GM18909 (cell line): ENCODE data around the gene DDX20.

Experiments used
- ATAC-seq: cut with Tn5 transposase; IDR thresholded peaks from one replicate; pipeline ENCODE4 v1.9.1; 2021; ENCODE audit warnings: mild to moderate bottlenecking; ENCODE audit not compliant: unreplicated experiment, poor library complexity

DDX20 gene

GRCh38 chr1:111746614-111746999, 9.1 kb upstream of the DDX20 start:
- ATAC-seq: no peak

- no peak for ATAC-seq
Observed at GRCh38 chr1:111747282-111747734, 8.4 kb upstream of the DDX20 start.

DNA sequence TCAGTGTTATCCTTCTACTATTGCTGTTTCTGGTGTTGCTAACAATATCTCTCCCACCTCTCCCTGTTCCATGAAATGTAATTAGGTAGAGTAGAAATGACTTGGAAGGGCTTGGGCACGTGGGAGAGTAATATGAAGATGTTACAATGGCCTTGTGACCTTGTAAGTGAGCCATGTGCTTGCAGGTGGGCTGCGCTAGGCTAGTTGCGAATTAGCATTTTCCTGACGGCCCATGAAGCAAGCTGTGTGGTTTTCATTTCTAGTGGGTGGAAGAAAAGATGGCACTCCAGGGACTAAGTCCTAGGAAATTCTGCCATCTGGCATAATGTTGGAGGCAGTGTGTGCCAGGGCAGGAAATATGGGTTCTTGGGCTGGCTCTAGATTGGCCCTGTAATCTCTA, 7.8 kb upstream of the DDX20 start:
- ATAC-seq: no peak

DNA sequence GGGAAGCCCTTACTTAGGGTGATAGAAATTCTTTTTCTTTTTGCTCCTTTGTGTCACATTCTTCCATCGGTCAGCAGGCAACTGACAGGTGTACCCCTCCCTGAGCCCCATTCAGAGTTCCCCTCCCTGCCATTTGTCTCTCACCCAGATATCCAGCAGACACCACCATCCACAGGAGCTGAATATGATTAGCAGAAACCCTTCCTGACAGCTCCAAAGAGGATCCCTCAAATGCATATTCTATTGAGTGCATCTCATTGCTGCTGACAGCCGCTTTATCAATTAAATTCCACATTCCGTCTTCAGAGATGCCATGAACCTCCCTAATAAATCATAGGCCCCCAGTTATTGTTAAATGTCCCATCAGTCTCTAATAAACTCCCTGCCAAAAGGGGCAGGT, 6.1 kb upstream of the DDX20 start:
- no peak for ATAC-seq

GRCh38 chr1:111750856-111751255, 4.8 kb upstream of the DDX20 start:
- ATAC-seq: no peak

DNA sequence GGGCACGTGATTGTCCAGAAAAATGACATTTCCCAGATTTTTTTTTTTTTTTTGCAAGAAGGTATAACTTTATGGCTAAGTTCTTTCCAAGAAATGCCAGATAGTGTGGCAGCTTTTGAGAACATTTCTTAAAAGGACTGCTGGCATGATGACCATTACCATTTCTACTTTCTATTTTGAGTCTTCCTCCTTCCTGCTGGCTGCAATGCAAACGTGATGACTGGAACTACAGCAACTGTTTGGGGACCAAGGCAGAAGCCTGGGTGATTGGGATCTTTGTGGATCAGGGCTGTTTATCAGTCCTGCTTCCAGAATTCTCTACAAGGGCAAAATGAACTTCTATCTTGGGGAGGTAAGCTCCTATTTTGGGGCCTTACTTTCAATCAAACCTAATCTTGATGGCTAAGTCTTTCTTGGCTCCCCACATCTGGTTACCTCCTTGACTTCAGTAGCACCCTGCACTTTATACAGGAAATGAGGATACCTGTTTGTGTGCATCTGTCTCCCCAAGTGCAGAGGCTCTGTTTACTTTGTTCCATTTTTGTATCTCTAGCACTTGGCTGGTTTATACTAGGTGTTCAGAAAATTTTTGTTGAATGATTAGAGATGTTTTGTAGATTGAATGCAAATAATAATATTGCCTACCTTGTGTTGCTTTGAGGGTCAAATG, 3.7 kb upstream of the DDX20 start:
- ATAC-seq: no peak

GRCh38 chr1:111754984-111755330, 744 bp upstream of the DDX20 start:
- peak; percentile 14 for ATAC-seq

DNA sequence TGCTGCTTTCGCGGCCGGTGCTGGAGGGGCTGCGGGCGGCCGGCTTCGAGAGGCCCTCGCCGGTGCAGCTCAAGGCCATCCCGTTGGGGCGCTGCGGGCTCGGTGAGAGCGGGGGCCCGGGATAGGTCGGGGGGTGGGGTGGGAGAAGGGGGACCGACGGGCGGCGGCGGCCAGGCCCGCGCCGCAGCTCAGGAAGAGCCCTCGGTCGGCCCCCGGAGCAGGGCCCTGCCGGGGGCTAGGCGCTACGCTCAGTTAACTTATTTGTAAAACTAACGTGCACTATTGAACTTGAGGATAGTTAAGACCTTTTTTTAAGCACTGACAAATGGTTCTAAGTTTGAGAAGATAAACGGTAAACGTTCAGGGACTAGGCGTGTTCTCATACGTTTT, 418 bp downstream of the DDX20 start:
- ATAC-seq: peak; percentile 3

DNA sequence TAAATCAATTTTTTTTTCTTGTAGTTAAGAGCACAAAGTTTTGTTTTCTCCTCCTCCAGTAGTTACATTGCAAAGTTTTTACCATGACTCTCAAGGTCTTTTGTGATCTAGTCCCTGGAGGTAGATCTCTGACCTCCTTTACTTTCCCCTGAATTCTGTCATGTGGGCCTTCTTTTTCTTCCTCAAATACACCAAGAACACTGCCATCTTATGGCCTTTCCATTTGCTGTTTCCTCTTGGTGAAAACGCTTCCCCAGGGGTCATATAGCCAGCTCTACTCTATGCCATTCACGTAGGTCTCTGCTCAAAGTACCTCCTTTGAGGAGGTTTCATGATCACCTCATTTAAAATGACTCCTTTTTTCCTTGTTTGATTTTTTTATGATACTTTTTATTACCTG, 2.7 kb downstream of the DDX20 start:
- ATAC-seq: no peak

- no peak for ATAC-seq
Observed at GRCh38 chr1:111761717-111762116, 6.0 kb downstream of the DDX20 start.

DNA sequence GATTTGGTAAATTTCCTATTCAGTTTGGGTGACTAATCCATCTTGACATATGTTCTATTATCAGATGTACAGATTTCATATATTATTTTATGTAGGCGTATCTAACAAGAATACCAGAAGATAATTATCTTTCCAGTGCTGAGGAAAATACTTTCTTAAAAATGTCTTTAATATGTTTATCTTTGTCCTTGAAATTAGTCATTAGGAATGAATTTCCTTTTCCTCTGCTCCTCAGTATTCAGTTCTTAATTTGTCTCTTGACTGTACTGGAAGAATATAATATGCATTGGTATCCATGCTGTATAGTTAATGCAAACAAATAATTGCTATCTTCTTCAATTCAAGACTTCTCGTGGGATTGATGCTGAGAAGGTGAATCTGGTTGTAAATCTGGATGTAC, 6.6 kb downstream of the DDX20 start:
- ATAC-seq: no peak

DNA sequence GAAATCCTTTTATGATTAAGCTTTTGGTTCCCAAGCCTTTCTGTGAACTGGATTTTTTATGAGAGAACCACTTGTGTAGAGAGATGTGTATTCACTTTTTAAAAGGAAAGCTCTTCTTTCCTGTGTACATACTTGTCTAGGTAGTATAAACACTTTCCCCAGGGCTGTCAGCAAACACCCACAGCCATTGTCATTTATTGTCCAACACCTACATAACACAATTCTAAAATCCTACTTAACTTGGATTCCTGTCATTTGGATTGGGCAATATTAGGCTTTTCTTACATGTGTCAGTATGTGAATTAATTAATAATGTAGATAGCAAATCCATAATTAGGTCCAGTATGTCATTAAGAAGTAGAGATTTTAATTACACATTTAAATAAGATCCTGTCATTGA, 12.3 kb downstream of the DDX20 start:
- no peak for ATAC-seq

DNA sequence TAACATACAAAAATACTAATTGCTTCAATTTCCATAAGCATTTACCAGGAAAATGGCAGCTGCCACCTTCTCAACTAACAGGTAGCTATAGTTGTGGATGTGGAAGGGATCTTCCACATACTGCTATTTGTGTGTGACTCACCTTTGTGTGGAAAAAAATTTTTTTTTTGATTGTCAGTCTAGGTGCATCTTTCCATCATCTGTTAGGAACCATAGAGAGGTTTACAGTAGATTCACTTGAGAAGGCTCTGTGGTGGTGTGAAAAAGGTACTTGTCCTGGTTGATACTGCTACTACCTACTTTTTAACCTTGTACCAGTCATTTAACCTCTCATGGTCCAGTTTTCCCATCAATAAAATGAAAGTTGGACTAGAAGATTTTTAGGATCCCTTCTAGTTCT, 12.9 kb downstream of the DDX20 start:
- no peak for ATAC-seq

DNA sequence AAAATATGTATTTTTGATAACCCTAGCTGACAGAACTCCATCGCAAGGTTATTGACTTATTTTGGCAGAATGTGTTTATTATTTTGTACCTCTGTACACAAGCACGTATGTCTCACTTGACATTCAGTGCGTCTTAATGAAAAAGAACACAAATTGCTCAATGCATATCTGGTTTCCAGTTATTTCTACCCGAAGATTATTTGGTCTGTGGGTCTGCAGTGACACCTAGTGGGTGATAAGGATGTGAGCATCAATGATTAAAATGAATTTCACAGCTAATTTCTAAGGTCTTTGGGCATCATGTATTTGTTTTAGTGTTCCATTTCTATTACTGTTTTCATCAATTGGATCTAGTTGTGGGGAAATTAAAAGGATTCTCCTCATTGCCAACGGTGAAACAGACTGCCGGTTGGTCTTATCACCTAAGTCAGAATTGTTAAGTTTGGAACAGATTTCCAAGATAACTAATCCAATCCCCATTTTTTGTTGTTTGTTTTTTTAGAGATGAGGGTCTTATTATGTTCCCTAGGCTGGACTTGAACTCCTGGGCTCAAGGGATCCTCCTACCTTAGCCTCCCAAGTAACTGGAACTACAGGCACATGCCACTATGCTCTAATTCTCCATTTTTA, 13.9 kb downstream of the DDX20 start:
- no peak for ATAC-seq

DNA sequence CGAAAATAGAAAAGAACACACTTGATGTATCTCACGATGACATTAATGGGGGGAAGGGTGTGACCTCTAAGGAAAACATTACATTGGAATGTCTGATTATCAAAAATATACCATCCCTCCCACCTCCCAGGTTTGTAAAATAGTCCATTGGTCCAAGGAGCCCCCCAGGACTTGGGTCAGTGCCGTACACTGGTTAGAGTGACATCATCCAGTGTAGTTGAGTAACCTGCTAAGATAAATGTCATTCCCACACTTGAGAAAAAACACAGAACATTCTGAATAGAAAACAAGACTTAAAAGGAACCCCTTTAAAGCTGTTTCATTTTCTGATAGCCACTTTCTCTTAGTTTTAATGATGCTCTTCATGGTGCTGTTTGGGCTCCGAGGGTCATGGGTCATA, 15.2 kb downstream of the DDX20 start:
- no peak for ATAC-seq

GRCh38 chr1:111775966-111776365, 20.3 kb downstream of the DDX20 start:
- ATAC-seq: no peak

DNA sequence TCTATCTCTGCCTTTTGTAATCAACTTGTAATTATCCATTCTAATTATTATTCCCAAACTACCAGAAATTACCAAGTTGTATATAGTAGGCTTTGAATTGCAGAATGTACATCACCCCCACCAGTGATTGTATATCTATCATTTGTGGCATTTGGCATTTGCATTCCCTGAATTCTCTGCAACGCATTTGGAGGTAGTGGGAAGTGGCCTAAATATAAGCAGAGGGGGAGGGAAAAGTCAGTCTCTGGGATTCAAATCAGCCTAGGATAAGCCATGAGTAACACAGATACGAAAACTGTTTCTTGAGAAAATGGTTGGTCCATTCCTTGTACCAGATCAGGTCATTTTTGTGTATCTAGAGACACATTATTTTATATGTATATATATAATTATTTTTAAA, 20.7 kb downstream of the DDX20 start:
- ATAC-seq: no peak

GRCh38 chr1:111776861-111777260, 21.2 kb downstream of the DDX20 start:
- no peak for ATAC-seq

DNA sequence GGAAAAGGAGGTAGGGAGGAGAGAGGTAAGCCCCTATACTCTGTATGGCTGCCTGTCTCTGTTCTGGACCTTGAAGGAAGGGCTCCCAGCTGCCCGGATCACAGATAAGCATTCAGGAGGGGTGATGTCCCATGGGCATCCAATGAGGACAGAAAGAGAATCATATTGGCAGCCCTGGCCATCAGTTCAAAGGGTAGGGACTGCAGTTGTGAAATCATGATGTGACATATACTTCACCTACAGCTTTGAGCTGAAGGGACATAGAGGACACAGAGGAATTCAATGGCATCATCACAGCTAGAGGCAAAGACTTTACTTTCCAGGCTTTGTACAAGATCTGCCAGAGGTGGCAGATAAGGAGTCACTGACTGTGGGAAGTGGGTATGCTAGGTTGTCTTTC, 21.6 kb downstream of the DDX20 start:
- no peak for ATAC-seq

DNA sequence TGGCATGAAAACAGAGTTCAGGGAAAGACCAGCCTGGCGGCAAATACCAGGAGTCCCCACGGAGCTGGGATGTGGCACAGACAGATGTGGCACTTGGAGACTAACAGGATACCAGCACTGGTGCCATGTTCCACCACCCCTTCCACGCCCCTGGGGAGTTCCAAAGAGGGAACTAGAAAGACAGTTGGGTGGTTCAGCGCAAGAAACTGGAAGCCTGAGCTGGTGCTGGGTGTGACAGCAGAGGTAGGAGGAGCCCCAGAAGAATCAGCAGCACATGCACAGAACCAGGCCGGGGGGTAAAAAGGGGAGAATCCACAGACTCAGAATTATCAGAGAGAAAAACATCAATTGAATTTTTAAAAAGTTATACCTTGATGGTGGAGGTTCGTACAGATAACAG, 22.4 kb downstream of the DDX20 start:
- no peak for ATAC-seq

- no peak for ATAC-seq
Observed at GRCh38 chr1:111778541-111779051, 22.9 kb downstream of the DDX20 start.

DNA sequence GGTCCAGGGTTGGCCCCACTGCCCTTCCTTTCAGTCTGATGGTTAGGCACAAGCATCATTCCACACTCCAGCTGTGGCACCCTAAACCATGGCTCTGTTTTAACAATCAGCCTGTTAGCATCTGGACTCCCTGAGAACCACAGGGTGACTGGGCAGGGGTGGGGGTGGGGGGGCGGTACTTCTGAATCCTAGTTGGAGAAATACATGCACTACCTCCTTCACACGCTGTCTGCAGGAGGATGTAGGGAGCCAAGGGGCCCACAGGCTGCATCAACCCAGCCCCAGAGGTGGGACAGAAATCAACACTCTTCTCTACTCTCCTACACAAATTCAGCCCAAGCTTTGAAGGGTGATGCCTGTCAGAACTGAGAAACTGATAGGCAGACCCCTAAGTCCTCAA, 23.8 kb downstream of the DDX20 start:
- ATAC-seq: no peak
